C4-2B (cell line): ENCODE data around the gene IGFL1.
"Not testable (repeated sequence)": the region's sequence is repeated elsewhere in the genome, so short reads cannot be mapped to it uniquely, and the experiment has no call there.

Experiments
- H3K27ac ChIP-seq: fragments of 450-650 bp; 2 replicates; pipeline ENCODE4 v1.5.1; 2017
- ZFX ChIP-seq: fragments of 450-650 bp; IDR thresholded peaks from 2 replicates; pipeline ENCODE4 v1.6.1; 2017
- TF ChIP-seq, protein P1 (sequence below): fragments of 450-650 bp; conservative IDR thresholded peaks from 2 replicates; pipeline ENCODE4 v1.5.1; 2017; ENCODE audit warnings: mild to moderate bottlenecking

The IGFL1 gene

DNA sequence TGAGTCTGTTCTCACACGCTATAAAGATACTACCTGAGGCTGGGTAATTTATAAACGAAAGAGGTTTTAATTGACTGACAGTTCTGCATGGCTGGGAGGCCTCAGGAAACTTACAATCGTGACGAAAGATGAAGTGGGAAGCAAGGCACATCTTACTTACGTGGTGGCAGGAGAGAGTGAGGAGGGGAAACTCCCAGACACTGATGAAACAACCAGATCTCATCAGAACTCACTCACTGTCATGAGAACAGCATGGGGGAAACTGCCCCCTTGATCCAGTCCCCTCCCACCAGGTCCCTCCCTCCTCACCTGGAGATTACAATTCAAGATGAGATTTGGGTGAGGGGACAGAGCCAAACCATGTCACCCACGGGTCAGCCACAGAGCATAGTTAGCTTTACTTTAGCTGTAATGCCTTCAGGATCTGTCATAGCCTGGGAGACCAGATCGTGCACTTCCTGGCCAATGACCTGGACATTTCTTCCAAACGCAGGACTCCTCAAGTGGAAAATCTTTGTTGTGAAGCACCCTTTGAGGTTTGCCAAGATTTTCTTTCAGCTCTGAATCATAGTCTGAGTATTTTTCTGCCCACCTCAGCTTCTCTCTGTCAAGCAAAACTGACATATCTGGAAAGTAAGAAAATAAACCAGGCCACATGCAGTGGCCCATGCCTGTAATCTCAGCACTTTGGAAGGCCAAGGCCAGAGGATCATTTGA, 42.1 kb downstream of the IGFL1 start:
- no peak for TF ChIP-seq ZFX
- TF ChIP-seq, protein P1, sequence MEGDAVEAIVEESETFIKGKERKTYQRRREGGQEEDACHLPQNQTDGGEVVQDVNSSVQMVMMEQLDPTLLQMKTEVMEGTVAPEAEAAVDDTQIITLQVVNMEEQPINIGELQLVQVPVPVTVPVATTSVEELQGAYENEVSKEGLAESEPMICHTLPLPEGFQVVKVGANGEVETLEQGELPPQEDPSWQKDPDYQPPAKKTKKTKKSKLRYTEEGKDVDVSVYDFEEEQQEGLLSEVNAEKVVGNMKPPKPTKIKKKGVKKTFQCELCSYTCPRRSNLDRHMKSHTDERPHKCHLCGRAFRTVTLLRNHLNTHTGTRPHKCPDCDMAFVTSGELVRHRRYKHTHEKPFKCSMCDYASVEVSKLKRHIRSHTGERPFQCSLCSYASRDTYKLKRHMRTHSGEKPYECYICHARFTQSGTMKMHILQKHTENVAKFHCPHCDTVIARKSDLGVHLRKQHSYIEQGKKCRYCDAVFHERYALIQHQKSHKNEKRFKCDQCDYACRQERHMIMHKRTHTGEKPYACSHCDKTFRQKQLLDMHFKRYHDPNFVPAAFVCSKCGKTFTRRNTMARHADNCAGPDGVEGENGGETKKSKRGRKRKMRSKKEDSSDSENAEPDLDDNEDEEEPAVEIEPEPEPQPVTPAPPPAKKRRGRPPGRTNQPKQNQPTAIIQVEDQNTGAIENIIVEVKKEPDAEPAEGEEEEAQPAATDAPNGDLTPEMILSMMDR = no peak
- no peak overlapping the region for H3K27ac ChIP-seq

DNA sequence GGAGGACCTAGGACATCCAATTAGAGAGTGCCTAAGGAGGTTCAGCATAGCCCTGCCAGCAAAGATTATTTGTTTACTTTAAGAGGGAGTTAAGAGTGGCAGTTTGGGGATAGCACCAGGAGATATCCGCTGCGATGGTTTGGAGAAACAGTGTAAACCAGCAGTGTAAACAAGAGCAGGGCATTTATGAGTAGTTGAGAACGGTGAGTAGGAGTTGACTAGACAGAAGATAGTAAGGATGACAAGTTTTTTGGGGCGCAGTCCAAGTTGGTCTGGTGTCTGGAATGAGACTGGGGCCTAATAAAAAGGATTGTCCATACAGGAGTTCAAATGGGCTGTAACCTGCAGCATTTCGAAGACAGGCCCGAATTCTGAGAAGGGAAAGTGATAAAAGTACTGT, 44.4 kb downstream of the IGFL1 start:
- H3K27ac ChIP-seq = not testable (repeated sequence)

DNA sequence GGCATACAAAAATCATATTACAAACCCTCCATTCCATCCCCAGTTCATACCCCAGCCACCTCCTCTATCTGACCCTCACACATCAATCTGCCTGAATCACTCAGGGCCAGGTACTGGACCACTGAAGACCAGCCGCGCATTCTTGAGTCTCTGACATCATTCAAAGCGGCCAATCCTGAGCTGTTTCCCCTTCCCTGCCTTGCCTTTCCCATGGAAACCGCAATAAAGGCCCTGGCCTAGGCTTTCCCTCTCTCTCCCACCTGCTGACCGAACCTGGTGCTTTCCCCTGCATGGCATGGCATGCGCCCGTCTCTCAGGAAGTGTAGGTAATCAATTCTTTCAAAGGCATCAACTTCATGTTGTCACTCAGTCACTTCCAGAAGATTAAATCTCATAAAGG, 49.6 kb downstream of the IGFL1 start:
- no peak overlapping the region for H3K27ac ChIP-seq
- no peak for TF ChIP-seq ZFX
- TF ChIP-seq, protein P1 = no peak
